Ovary (tissue), 3 donors: ENCODE data around the gene CDAN1.

Experiments
- POLR2A ChIP-seq: fragments of 450-650 bp; IDR thresholded peaks from one replicate; pipeline ENCODE4 v1.6.1; 2017; ENCODE audit warnings: antibody characterized with exemption, mild to moderate bottlenecking, moderate library complexity
- TF ChIP-seq, protein P1 (sequence below), 3 donors: fragments of 450-650 bp in 2 of 3; fragments of 200-600 bp in 1 of 3; IDR thresholded peaks; one replicate each; pipeline versions ENCODE4 v1.5.1 to v1.8.0; 2016 to 2022; ENCODE audit warnings: antibody characterized with exemption in 3 of 3, mild to moderate bottlenecking in 1 of 3
- donor health status: DM: no; HTN: no; CAD: no.

DNA sequence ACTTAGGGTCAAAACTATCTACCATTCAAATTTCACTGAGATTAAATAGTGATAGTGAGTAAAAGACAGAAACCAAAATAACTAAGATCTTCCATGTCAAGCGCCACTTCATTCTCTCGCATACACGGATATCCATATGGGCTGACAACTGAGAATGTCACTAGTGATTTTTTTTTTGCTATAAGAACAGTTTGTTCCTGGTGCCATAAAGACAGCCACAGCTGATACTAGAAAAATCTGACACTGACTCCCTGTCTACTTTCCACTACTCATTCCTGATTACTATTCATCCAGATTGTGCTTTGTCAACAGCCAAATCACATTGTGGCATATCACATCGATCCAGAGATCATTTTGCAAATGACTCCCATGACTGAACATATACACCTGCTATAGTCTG, 45.8 kb upstream of the CDAN1 start:
- TF ChIP-seq, protein P1, sequence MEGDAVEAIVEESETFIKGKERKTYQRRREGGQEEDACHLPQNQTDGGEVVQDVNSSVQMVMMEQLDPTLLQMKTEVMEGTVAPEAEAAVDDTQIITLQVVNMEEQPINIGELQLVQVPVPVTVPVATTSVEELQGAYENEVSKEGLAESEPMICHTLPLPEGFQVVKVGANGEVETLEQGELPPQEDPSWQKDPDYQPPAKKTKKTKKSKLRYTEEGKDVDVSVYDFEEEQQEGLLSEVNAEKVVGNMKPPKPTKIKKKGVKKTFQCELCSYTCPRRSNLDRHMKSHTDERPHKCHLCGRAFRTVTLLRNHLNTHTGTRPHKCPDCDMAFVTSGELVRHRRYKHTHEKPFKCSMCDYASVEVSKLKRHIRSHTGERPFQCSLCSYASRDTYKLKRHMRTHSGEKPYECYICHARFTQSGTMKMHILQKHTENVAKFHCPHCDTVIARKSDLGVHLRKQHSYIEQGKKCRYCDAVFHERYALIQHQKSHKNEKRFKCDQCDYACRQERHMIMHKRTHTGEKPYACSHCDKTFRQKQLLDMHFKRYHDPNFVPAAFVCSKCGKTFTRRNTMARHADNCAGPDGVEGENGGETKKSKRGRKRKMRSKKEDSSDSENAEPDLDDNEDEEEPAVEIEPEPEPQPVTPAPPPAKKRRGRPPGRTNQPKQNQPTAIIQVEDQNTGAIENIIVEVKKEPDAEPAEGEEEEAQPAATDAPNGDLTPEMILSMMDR (IDR thresholded peaks at IDR 0.05), result no peak
- no peak for TF ChIP-seq POLR2A
